ENCODE results near the gene CHI3L1. TPM values are rescaled to one million over a fixed set of nuclear protein-coding genes. Genes with fewer than 3 reads are reported as not detected.
A peak's percentile ranks its signal among the peaks of the same experiment; 100 is the strongest.

The CHI3L1 gene
- total RNA-seq, 3 donors from 2014 or later: 0.58 to 10.8 (median 1.8) TPM

- intact Hi-C loops (cut with DNase I, micrococcal nuclease): no loop called here
- H3K4me1 ChIP-seq (ENCODE audit: low read depth): no peaks in the 10 kb centered on the region
- TF ChIP-seq CTCF (IDR thresholded peaks at IDR 0.05): no peak
- no peak overlapping the region for H3K4me3 ChIP-seq
- H3K36me3 ChIP-seq (ENCODE audit: low read depth): no peaks in the 10 kb centered on the region
- ATAC-seq: peak; percentile 34
- DNase-seq: peak in 1 of 3 donors; percentile 10
- no peaks in the 10 kb centered on the region for H3K9me3 ChIP-seq
These were observed 13.5 kb upstream of the CHI3L1 start for GRCh38 chr1:203199816-203200571.

GRCh38 chr1:203199481-203199815, 12.9 kb upstream of the CHI3L1 start:
- no peak overlapping the region for H3K4me3 ChIP-seq
- H3K9me3 ChIP-seq: no peaks in the 10 kb centered on the region
- intact Hi-C loops (cut with DNase I, micrococcal nuclease): no loop called here
- no peak for DNase-seq
- no peaks in the 10 kb centered on the region for H3K4me1 ChIP-seq (ENCODE audit: low read depth)
- H3K36me3 ChIP-seq (ENCODE audit: low read depth): no peaks in the 10 kb centered on the region
- ATAC-seq: no peak
- no peak for TF ChIP-seq CTCF (IDR thresholded peaks at IDR 0.05)

GRCh38 chr1:203199002-203199401, 12.5 kb upstream of the CHI3L1 start:
- DNase-seq (no peak), ATAC-seq (no peak)
- Histone ChIP-seq H3K9me3 (no peaks in the 10 kb centered on the region), H3K36me3 (ENCODE audit: low read depth) (no peaks in the 10 kb centered on the region), H3K4me1 (ENCODE audit: low read depth) (no peaks in the 10 kb centered on the region), H3K4me3 (no peak overlapping the region)
- intact Hi-C loops (cut with DNase I, micrococcal nuclease): no loop called here
- TF ChIP-seq CTCF (IDR thresholded peaks at IDR 0.05): no peak

GRCh38 chr1:203197625-203198024, 11.1 kb upstream of the CHI3L1 start:
- DNase-seq (no peak), ATAC-seq (no peak)
- intact Hi-C loops (cut with DNase I, micrococcal nuclease): no loop called here
- no peaks in the 10 kb centered on the region for H3K4me1 ChIP-seq (ENCODE audit: low read depth)
- H3K4me3 ChIP-seq: no peak overlapping the region
- TF ChIP-seq CTCF (IDR thresholded peaks at IDR 0.05): no peak
- H3K36me3 ChIP-seq (ENCODE audit: low read depth): no peaks in the 10 kb centered on the region
- H3K9me3 ChIP-seq: no peaks in the 10 kb centered on the region

GRCh38 chr1:203196371-203196770, 9.9 kb upstream of the CHI3L1 start:
- H3K36me3 ChIP-seq (ENCODE audit: low read depth): no peaks in the 10 kb centered on the region
- TF ChIP-seq CTCF (IDR thresholded peaks at IDR 0.05): no peak
- no peaks in the 10 kb centered on the region for H3K4me1 ChIP-seq (ENCODE audit: low read depth)
- intact Hi-C loops (cut with DNase I, micrococcal nuclease): no loop called here
- no peak for DNase-seq
- no peak overlapping the region for H3K4me3 ChIP-seq
- ATAC-seq: no peak
- H3K9me3 ChIP-seq: no peaks in the 10 kb centered on the region

GRCh38 chr1:203190949-203191348, 4.4 kb upstream of the CHI3L1 start:
- ATAC-seq: no peak
- no peaks in the 10 kb centered on the region for H3K36me3 ChIP-seq (ENCODE audit: low read depth)
- intact Hi-C loops (cut with DNase I, micrococcal nuclease): no loop called here
- peaks cover 3% of the 10 kb centered on the region for H3K4me1 ChIP-seq (ENCODE audit: low read depth)
- H3K4me3 ChIP-seq: no peak overlapping the region
- DNase-seq: no peak
- TF ChIP-seq CTCF (IDR thresholded peaks at IDR 0.05): no peak
- H3K9me3 ChIP-seq: no peaks in the 10 kb centered on the region
